A549 (cell line): ENCODE data around the gene FAF1.

Experiments
- CEBPB ChIP-seq, 2 experiments: fragments of >200 bp in 1 of 2; sonication (Bioruptor Twin) in 1 of 2; formaldehyde crosslinking in 1 of 2; IDR thresholded peaks; 2 replicates each; pipeline ENCODE4 v1.6.1; 2012 to 2016
- CTCF ChIP-seq: fragments of >200 bp; sonication (Bioruptor Twin); formaldehyde crosslinking; IDR thresholded peaks from 3 replicates; pipeline ENCODE4 v1.5.1; 2016
- ELK1 ChIP-seq: fragments of 150-350 bp; IDR thresholded peaks from 2 replicates; pipeline ENCODE4 v1.6.1; 2014; ENCODE audit warnings: low read depth, mild to moderate bottlenecking, low read length
- EP300 ChIP-seq, 2 experiments: fragments of >200 bp; sonication (Bioruptor Twin); formaldehyde crosslinking; IDR thresholded peaks; 2 replicates in 1 of 2; 3 replicates in 1 of 2; pipeline ENCODE4 v1.6.1; 2016 to 2017
- HDAC2 ChIP-seq: fragments of 200-600 bp; sonication (generic); IDR thresholded peaks from 2 replicates; pipeline ENCODE4 v1.6.1; 2016
- HMGXB4 ChIP-seq: fragments of 250-450 bp; sonication (Bioruptor Pico); IDR thresholded peaks from 2 replicates; pipeline ENCODE4 v1.5.0; 2021; ENCODE audit warnings: mild to moderate bottlenecking, moderate library complexity, borderline replicate concordance
- KDM1A ChIP-seq: fragments of 200-600 bp; sonication (generic); IDR thresholded peaks from 2 replicates; pipeline ENCODE4 v1.6.1; 2016; ENCODE audit warnings: low read depth, mild to moderate bottlenecking
- POLR2A ChIP-seq: IDR thresholded peaks from 2 replicates; pipeline ENCODE4 v1.6.1; 2012; ENCODE audit warnings: mild to moderate bottlenecking, low read length
- RAD21 ChIP-seq, 2 experiments: fragments of >200 bp in 1 of 2; sonication (Bioruptor Twin) in 1 of 2; formaldehyde crosslinking in 1 of 2; IDR thresholded peaks in 1 of 2; conservative IDR thresholded peaks in 1 of 2; 2 replicates in 1 of 2; 3 replicates in 1 of 2; pipeline ENCODE4 v1.6.1; 2012 to 2018; ENCODE audit warnings: inconsistent platforms in 1 of 2
- REST ChIP-seq: fragments of 200-600 bp; sonication (generic); IDR thresholded peaks from 2 replicates; pipeline ENCODE4 v1.6.1; 2016; ENCODE audit warnings: antibody characterized with exemption, mild to moderate bottlenecking, moderate library complexity
- RFX5 ChIP-seq: fragments of 450-650 bp; IDR thresholded peaks from 2 replicates; pipeline ENCODE4 v1.7.1; 2014; ENCODE audit warnings: antibody characterized with exemption, mild to moderate bottlenecking, moderate library complexity
- TP53 ChIP-seq: fragments of 250-450 bp; sonication (Bioruptor Pico); IDR thresholded peaks from 2 replicates; pipeline ENCODE4 v1.5.0; 2021; ENCODE audit warnings: mild to moderate bottlenecking, moderate library complexity
- ZNF302 ChIP-seq: fragments of 250-450 bp; sonication (Bioruptor Pico); IDR thresholded peaks from 2 replicates; pipeline ENCODE4 v1.9.0; 2021; ENCODE audit warnings: inconsistent platforms, mild to moderate bottlenecking, moderate library complexity

GRCh38 chr1:50438945-50439344 is 521.1 kb downstream of the FAF1 start:
- TF ChIP-seq CTCF (no peak), POLR2A (no peak), ELK1 (no peak), CEBPB (IDR thresholded peaks at IDR 0.05) (no peak), TP53 (no peak), REST (no peak), RFX5 (no peak), HMGXB4 (CRISPR knock-in tag) (no peak), EP300 (IDR thresholded peaks at IDR 0.05) (no peak), ZNF302 (CRISPR knock-in tag) (no peak), HDAC2 (no peak), RAD21 (conservative IDR thresholded peaks at IDR 0.05 in 1 of 2, IDR thresholded peaks at IDR 0.05 in 1 of 2) (no peak), KDM1A (no peak)
